Right renal cortex interstitium (tissue), 3 donors: ENCODE measurements around the gene CORO2A. TPM values are rescaled to one million over a fixed set of nuclear protein-coding genes. Genes with fewer than 3 reads are reported as not detected.
A peak's percentile ranks its signal among the peaks of the same experiment; 100 is the strongest.

Experiments used
- DNase-seq, 3 donors: peaks; one replicate each; pipeline ENCODE4 v3.0.0-alpha.2; 2013; ENCODE audit warnings: low read depth in 3 of 3, low spot score in 2 of 3
- polyA plus RNA-seq, 3 donors: library from polyadenylated mRNA; unstranded; fragments of 120-200 nt; gene quantifications; one replicate each; pipeline ENCODE4 v1.2.1, GENCODE V29; 2013; ENCODE audit not compliant: insufficient read length in 3 of 3

The CORO2A gene
- 1 to 10 TPM; 1.7 to 2.9 (median 2.1) TPM for polyA plus RNA-seq

DNA sequence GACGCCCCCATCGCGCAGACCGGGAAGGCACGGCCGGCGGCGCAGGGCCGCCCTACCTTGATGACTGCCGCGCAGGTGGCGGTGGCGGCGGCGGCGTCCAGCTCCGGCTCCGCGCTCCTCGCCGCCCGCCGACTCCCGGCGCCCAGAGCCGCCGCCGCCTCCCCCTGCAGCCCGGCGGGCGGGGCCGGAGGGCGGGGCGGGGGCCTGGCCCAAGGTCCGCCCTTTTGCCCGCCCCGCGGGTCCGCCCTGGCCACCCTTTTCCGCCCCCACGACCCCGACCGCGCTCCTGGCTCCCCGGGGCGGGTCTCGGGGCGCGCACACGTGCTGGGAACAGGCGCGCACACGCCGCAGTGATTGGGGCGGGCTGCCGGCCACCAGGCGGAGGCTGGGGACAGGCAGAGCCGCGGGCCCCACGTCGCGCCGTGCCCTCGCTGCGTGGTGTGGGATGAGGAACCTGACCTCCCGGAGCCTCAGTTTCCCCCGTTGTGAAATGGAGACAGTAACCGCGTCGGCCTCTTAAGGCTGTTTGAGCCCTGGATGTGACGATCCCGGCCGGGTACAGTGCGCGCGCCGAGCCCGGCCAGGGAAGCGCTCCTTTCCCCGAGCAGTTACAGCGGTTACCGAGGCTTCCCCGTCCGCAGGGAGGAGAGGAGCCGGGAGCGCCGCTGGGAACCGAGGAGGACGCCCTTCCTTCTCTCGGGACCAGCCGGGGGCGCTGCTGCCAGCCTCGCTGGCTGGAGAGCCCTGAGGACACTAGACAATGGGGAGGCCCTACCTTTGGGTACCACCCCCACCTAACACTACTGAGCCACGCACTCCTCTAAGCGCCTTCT lies at the start of gene CORO2A:
TSS of gene CORO2A (minus strand) at position 135 of the 833 bp plus-strand sequence. CDS start 34,977 bp downstream, outside the sequence.
- peak in 2 of 3 donors; percentile 23 to 60 for DNase-seq

GRCh38 chr9:98241357-98242300 lies 49.2 kb upstream of the CORO2A start:
- DNase-seq, result no peak

DNA sequence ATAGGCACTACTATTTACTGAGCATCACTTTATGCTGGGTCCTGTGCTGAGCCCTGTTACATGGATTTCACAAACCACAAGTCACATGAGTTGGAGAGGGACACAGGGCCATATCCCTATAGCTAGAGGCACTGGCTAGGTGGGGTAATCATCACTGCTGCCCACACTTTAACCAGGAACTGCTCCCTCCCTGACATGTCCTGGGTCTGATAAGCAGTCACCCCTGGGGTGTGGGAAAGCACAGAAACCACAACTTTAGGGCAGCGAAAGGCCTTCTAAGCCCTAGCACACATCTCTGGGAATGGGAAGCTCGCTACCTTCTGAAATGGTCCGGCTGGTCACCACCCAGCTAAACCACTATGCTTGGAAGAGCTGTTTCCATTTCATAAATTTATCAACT lies 48.0 kb upstream of the CORO2A start:
- no peak for DNase-seq

DNA sequence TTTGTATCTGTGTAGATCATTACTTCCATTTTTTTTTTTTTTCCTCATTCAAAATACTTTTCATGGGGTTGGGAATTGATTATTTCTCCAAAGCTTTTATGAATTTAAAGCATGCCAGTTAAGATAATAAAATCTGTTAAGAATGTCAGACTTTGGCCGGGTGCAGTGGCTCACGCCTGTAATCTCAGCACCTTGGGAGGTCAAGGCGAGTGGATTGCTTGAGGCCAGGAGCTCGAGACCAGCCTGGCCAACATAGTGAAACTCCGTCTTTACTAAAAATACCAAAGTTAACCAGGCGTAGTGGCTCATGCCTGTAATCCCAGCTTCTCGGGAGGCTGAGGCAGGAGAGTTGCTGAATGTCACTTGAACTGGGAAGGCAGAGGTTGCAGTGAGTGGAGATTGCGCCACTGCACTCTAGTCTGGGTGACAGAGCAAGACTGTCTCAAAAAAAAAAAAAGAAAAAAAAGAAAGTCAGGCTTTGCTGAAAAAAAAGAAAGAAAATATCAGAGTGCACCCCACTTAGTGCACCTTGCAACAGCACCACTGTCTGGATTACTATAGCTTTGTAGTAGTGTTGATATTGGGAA lies 44.6 kb upstream of the CORO2A start:
- DNase-seq, result no peak

DNA sequence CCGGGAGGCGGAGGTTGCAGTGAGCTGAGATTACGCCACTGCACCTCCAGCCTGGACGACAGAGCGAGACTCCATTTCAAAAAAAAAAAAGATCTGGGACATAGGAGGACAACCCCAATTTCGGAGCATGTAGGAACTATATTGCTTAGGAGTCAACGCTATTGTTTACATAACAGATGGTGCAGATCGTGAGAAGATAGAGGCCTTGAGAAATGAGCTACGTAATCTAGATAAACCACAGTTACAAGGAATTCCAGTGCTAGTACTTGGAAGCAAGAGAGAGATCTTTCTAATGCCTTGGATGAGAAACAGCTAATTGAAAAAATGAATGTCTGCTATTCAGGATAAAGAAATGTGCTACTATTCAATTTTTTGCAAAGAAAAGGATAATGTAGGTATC lies 42.7 kb upstream of the CORO2A start:
- DNase-seq, result no peak

DNA sequence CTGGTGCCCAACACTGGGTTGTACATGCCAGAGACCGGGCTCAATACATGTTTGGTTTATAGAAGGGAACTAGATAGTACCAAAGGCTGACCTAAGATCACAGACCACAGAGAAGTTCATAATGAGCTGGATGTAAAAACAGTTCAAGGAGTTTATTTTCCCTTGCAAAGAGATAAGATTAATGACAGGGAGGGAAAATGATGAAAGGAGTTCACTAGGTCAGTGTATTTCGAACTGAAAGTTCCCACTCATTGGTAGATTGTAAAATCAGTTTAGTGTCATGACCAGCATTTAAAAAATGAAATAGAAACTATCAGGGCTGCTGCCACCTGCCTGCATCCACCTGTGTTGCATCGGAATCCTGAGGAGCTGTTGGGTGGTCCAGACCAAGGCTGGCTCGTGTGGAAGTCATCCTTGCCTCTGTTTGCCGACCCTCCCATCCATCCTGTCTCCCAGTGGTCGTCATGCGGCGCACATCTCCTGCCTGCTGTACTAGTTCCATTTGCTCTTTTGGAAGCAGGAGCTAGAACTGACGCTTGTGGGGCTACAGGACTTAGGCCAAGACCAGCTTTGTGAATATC lies 41.9 kb upstream of the CORO2A start:
- no peak for DNase-seq

DNA sequence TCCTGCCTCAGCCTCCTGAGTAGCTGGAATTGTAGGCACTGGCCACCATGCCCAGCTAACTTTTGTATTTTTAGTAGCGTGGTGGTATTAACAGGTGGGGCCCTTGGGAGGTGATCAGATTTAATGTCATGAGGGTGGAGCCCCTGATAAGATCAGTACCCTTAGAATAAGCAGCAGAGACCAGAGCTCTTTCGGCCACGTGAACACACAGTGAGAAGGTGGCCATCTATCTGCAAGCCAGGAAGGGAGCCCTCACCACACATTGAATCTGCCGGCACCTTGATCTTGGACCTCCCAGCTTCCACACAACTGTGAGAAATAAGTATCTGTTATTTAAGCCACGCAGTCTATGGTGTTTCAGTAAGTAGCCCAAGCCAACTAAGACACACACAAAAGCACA lies 40.5 kb upstream of the CORO2A start:
- no peak for DNase-seq

DNA sequence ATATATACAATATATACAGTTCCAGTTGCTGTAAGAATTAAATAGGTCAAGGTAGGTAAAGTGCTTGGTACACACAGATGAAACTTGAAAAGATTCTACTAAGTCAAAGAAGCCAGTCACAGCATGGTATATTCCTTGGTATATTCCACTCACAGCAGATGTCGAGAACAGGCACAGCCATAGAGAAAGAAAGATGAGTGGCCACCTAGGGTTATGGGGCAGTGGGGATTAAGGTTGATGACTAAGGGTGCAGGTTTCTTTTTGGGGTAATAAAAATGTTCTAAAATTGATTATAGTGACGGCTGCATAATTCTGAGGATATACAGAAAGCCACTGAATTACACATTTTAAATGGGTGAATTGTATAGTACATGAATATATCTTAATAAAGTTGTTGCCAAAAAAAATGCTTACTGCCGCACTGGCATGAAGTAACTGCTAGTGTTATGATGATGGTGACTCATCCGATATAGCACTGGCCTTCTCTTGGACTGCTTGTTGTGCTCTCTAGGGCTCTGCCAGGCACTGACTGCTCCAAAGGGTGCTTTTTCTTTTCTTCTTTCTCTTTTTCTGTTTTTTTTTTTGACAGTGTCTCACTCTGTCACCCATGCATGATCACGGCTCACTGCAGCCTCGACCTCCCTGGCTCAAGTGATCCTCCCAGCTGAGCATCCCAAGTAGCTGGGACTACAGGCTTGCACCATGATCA lies 39.5 kb upstream of the CORO2A start:
- no peak for DNase-seq

DNA sequence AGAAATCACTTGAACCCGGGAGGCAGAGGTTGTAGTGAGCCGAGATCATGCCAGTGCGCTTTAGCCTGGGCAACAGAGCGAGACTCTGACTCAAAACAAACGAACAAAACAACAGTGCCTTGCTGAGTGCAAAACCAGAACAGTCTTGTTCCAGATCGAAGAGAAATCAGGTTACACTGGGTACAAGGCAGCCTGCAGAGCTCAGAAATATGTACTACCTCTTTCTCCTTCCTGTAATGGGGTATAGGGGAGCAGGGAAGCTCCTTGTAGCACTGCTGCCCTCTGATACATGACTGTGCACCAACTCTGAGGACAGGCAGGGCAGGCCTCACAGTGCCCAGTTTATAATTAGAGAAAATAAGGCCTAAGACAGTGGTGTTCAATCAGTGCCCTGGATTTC lies 38.4 kb upstream of the CORO2A start:
- no peak for DNase-seq

DNA sequence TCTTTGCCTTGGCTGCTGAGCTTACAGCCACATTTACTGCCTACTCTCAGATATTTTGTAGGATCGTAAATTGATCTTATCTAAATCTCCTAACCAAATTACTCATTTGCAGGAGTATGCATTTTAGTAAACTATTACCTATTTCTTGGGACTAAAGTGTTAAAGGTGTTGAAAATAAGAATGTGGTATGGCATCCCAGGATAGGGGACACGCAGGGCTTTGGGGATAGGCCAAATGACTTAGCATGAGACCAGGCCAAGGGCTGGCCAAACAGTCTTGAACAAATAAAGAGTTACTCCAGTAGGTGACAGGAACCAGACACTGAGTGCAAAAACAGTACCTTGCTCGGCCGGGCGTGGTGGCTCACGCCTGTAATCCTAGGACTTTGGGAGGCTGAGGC lies 37.9 kb upstream of the CORO2A start:
- no peak for DNase-seq

DNA sequence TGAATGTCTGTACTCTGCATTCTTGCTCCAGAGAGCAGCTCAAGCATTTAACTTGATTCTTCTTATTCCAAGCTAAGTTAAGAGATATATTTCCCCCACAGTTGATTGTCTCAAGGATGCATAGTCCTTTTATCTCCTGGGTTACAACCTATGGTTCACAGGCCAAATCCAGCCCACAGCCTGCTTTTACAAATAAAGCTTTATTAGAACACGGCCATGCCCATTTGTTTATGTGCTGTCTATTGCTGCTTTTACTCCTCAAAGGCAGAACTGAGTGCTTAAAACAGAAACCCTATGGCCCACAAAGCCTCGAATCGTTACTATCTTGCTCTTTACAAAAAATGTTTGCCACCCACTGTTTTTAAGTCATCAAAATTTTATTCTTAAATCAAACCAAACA lies 37.2 kb upstream of the CORO2A start:
- no peak for DNase-seq

DNA sequence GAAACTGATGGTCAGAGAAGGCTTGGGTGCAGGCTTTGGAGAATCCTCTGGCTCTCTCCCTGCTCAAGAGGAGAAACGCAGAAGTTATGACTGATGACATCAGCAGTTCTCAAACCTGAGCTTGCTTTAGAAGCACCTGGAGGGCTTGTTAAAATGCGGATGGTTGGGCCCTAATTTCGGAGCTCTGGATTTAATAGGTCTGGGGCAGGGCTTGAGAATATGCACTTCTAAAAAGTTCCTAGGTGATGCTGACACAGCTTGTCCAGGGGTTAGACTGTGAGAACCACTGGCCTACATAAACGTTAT lies 36.6 kb upstream of the CORO2A start:
- DNase-seq, result no peak

- no peak for DNase-seq
Observed at GRCh38 chr9:98228392-98229089, 36.1 kb upstream of the CORO2A start.

DNA sequence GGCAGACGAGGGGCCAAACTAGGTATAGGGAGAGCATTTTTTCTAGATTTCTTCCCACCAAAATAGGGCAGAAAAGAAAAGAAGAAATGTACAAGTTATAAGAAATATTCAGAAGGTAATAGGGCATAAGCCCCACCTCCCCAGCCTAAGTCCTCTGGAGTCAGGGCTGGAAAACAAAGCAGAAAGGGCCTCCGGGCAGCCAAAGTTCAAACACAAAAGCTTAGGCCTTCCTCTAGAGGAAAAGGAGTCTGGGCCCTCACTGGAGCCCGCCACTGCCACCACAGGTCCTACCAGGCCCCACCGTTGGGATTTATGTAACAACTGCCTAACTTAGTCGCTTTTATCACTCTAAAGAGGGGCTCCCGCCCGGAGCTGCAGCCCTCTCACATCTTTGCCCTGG lies 35.4 kb upstream of the CORO2A start:
- no peak for DNase-seq

DNA sequence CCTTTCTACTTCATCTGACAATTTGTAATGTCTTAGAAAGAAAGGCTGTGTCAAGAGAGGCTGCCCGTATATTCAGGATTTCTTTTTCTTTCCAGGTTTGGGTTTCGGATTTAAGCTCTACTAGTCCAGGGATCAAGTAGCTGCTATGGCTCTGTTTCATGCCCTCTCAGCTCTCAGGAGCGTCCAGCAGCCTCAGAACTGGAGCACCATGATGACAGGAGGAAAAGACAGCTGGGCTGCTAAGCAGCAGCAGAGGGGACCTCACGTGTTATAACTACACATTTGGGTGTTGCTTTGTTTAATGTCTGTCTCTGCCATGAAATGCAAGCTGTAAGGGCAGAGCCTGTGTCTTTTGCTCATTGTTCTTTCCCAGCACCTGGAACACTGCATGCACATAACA lies 34.5 kb upstream of the CORO2A start:
- no peak for DNase-seq

GRCh38 chr9:98226516-98226915 lies 34.1 kb upstream of the CORO2A start:
- no peak for DNase-seq

DNA sequence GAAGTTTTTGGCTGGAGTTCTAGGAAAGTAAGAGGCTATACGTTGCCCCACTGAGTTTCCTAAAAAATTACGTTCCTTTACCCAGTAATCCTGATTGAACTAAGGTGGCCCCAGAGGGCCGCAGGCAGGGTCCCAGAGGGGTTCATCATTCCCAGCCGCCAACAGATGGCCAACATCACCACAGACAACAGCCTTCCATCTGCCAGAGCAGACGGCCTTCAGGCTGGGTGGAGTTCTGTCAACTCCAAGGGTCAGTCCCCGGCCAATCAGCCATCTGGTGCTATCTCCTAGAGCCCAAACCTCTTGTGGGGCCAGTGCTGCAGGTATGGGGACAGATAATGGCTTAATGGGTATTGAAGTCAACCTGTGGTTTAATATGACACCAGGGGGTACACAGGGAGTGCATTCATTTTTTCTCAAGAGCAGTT lies 32.6 kb upstream of the CORO2A start:
- DNase-seq, result no peak

DNA sequence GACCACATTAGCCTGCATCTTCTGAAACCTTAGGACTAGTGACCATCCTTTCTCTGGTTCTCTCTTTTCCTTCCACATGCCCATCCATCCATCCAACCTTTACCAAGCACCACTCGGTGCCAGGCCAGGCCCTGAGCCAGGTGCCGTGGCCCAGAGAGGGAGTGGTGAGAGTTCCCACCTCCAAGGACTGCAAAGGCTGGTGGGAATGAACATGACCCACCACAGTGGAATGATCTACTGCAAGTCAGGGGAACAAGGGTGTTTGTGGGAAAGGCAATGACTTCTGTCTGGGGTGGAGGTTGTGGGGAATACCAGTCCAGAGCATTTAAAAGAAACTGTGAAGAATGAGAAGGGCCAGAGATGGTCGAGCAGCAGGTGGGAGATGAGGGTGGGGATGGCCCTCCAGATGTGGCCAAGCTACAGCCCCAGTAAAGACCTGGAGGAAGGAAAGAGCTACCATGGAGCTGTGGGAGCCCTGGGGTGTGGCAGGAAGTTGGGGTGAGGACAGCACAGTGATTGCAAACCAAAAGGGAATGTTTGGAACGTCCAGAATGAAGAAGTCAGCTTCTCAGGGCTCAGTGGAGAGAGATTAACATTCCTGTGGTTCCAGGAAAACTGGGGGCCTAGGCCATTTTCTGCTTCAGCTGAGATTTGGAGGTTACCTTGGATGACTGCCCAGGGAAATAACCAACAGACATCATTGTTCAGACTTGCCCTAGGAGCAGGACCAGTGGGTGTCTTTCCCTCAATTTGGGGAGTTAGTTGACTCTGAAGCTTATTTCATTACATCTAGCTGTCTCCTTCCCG lies 30.7 kb upstream of the CORO2A start:
- DNase-seq, result no peak

DNA sequence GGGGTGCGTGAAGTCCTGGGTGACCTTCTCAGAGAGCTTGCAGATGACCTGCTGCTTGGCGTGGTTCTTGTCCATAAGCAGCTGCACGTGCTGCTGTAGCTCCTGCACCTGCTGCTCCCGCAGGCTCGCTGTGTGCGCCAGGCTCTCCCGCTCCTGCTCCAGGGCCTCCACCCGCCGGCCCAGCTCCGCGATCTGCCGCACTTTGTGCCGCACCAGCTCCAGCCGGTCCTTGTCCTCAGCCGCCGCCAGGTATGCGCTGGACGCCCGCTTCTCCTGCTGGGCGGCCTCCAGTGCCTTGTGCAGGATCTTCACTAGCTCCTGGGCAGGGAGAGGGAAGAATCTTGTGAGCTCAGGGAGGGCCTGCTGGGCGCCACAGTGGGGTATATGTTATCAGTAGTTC lies 28.5 kb upstream of the CORO2A start:
- DNase-seq, result no peak
